ENCODE data around the gene ABCC3.
"Not testable (repeated sequence)": the region's sequence is repeated elsewhere in the genome, so short reads cannot be mapped to it uniquely, and the experiment has no call there.

ABCC3 gene

GRCh38 chr17:50676065-50676975, 41.6 kb downstream of the ABCC3 start:
- DNase-seq (ENCODE audit: insufficient read length, low spot score) (no peak), FAIRE-seq (no peak)
- TF ChIP-seq, protein P1, sequence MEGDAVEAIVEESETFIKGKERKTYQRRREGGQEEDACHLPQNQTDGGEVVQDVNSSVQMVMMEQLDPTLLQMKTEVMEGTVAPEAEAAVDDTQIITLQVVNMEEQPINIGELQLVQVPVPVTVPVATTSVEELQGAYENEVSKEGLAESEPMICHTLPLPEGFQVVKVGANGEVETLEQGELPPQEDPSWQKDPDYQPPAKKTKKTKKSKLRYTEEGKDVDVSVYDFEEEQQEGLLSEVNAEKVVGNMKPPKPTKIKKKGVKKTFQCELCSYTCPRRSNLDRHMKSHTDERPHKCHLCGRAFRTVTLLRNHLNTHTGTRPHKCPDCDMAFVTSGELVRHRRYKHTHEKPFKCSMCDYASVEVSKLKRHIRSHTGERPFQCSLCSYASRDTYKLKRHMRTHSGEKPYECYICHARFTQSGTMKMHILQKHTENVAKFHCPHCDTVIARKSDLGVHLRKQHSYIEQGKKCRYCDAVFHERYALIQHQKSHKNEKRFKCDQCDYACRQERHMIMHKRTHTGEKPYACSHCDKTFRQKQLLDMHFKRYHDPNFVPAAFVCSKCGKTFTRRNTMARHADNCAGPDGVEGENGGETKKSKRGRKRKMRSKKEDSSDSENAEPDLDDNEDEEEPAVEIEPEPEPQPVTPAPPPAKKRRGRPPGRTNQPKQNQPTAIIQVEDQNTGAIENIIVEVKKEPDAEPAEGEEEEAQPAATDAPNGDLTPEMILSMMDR (IDR thresholded peaks at IDR 0.05; ENCODE audit: insufficient read depth, missing control alignments): peak; percentile 1

DNA sequence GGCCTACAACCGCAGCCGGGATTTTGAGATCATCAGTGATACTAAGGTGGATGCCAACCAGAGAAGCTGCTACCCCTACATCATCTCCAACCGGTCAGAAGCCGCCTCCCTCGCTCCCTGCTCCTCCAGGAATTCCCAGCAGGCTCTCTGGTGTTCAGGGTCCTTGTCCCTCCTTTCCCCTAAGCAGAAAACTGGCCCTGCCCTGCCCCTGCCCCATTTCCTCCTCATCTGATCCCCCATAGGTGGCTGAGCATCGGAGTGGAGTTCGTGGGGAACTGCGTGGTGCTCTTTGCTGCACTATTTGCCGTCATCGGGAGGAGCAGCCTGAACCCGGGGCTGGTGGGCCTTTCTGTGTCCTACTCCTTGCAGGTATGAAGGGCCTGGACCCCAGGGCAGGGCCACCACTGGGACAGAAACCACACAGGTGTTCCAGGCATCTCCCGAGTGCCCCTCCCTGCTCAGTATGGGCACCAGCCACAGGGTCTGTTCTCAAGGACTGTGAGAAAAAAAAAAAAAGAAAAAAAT, 43.2 kb downstream of the ABCC3 start:
- TF ChIP-seq, protein P1 (IDR thresholded peaks at IDR 0.05; ENCODE audit: insufficient read depth, missing control alignments): no peak
- FAIRE-seq: no peak
- DNase-seq (ENCODE audit: insufficient read length, low spot score): no peak

DNA sequence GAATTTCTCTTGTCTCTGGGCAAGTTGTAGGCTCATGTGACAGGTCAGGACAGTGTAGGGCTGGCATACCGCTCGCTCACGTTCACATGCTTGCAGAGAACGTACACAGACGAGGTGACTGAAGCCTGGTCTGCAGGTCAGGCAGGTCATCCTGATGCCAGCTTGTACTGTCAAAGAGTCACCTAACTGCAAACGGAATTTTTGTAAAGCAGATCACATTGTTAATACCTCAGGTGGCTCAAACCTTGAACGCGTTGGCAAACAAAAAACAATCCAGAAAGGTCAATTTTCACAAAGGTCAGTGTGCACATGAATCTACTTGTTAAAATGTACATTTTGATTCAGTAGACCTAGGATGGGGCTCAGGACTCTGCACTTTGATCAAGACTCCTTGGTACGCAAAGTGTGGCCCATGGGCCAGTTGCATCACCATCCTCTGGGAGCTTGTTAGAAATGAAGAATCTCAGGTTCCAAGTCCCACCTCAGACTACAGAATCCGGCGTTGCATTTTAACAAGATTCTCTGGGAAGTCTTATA, 44.4 kb downstream of the ABCC3 start:
- TF ChIP-seq, protein P1 (IDR thresholded peaks at IDR 0.05; ENCODE audit: insufficient read depth, missing control alignments): no peak
- no peak for DNase-seq (ENCODE audit: insufficient read length, low spot score)
- FAIRE-seq: no peak

DNA sequence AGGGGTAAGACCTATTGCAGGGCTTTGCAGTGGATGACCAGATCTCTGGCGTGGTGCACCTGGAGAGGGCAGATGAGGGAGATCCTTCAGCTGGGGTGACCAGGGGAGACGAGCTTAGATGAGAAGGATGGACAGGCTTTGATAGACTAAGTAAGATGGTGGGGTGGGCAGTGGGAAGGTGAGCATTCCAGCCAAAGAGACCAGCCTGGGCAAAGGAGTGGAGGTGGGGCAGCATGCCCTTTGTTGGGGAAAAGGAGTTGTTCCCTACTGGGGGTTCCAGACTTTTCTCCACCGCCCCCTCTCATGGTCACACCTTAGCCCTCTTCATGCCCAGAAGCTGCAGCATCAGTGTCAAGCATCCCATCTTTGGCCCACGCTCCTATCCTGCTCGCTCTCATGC, 45.4 kb downstream of the ABCC3 start:
- DNase-seq (ENCODE audit: insufficient read length, low spot score) (no peak), FAIRE-seq (no peak)
- TF ChIP-seq, protein P1 (IDR thresholded peaks at IDR 0.05; ENCODE audit: insufficient read depth, missing control alignments): no peak

GRCh38 chr17:50680543-50681262, 46.0 kb downstream of the ABCC3 start:
- FAIRE-seq; DNase-seq (ENCODE audit: insufficient read length, low spot score): not testable (repeated sequence)

- no peak for DNase-seq (ENCODE audit: insufficient read length, low spot score)
- no peak for FAIRE-seq
Measured at GRCh38 chr17:50681263-50682200, 46.9 kb downstream of the ABCC3 start.

More at GRCh38 chr17:50681263-50682200, 46.9 kb downstream of the ABCC3 start:
- TF ChIP-seq, protein P1 (IDR thresholded peaks at IDR 0.05; ENCODE audit: insufficient read depth, missing control alignments): peak; percentile 96
